ENCODE results near the gene DIAPH2. TPM values are rescaled to one million over a fixed set of nuclear protein-coding genes. Genes with fewer than 3 reads are reported as not detected.

The DIAPH2 gene
- total RNA-seq, 4 donors from 2014 or later: 12.1 to 41.6 (median 29.1) TPM

DNA sequence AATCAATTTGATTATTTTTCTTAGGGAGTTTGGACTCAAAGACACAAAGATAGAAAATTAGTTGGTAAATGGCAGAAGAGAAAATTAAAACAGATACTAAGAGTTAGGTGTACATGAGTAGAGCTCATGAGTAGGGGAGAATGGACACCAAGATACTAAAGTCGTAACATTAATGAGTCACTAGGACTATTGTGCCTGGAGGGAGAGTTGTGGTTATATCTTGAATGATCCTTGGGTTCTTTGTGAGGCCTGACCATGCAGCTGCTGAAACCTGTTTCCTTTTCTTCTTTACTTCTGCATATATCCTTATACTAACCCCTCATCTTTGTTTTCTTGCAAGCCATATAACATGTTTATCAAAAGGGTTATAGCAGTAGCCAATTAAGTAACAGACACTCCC lies 731.8 kb downstream of the DIAPH2 start:
- Histone ChIP-seq H3K9me3 (no peaks in the 10 kb centered on the region), H3K4me3 (no peak overlapping the region), H3K27me3 (no peaks in the 10 kb centered on the region), H3K4me1 (no peaks in the 10 kb centered on the region), H3K27ac (no peak overlapping the region), H3K36me3 (no peaks in the 10 kb centered on the region)
- no peak for DNase-seq
- in situ Hi-C loops (cut with MboI; ENCODE audit: low sequenced_read_pairs in 4 of 4): no loop called here
- no peak for ATAC-seq
- intact Hi-C loops (cut with DNase I; ENCODE audit: low total_unique reads): no loop called here
- TF ChIP-seq, protein P1, sequence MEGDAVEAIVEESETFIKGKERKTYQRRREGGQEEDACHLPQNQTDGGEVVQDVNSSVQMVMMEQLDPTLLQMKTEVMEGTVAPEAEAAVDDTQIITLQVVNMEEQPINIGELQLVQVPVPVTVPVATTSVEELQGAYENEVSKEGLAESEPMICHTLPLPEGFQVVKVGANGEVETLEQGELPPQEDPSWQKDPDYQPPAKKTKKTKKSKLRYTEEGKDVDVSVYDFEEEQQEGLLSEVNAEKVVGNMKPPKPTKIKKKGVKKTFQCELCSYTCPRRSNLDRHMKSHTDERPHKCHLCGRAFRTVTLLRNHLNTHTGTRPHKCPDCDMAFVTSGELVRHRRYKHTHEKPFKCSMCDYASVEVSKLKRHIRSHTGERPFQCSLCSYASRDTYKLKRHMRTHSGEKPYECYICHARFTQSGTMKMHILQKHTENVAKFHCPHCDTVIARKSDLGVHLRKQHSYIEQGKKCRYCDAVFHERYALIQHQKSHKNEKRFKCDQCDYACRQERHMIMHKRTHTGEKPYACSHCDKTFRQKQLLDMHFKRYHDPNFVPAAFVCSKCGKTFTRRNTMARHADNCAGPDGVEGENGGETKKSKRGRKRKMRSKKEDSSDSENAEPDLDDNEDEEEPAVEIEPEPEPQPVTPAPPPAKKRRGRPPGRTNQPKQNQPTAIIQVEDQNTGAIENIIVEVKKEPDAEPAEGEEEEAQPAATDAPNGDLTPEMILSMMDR (IDR thresholded peaks at IDR 0.05 in 4 of 5, conservative IDR thresholded peaks at IDR 0.05 in 1 of 5): no peak
- TF ChIP-seq POLR2A (IDR thresholded peaks at IDR 0.05): no peak

DNA sequence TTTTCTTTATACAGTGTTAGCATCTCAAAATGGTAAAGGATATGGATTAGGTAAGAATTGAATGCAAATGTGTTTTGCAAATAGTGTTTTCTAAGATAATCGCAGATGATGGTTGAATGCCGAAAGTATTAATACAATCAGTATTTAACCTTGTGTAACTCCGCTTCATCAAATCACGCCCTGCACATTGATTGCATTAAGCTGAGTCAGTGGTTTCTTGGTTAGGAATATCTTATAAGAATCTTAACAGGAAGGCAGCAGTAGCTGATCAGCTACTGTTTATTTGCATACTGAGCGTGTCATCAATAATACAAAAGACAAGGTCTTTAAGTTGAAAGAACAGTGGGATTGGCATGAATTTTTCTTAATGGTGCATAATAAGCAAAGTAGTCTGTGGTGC lies 744.5 kb downstream of the DIAPH2 start:
- Histone ChIP-seq H3K27ac (no peak overlapping the region), H3K4me3 (no peak overlapping the region), H3K4me1 (no peaks in the 10 kb centered on the region), H3K27me3 (no peaks in the 10 kb centered on the region), H3K36me3 (peaks cover 0 to 8% of the 10 kb centered on the region in 2 donors), H3K9me3 (no peaks in the 10 kb centered on the region)
- no peak for ATAC-seq
- intact Hi-C loops (cut with DNase I; ENCODE audit: low total_unique reads) (no loop called here), in situ Hi-C loops (cut with MboI; ENCODE audit: low sequenced_read_pairs in 4 of 4) (no loop called here)
- DNase-seq: no peak
- TF ChIP-seq, protein P1 (IDR thresholded peaks at IDR 0.05 in 4 of 5, conservative IDR thresholded peaks at IDR 0.05 in 1 of 5): no peak
- TF ChIP-seq POLR2A (IDR thresholded peaks at IDR 0.05): no peak

DNA sequence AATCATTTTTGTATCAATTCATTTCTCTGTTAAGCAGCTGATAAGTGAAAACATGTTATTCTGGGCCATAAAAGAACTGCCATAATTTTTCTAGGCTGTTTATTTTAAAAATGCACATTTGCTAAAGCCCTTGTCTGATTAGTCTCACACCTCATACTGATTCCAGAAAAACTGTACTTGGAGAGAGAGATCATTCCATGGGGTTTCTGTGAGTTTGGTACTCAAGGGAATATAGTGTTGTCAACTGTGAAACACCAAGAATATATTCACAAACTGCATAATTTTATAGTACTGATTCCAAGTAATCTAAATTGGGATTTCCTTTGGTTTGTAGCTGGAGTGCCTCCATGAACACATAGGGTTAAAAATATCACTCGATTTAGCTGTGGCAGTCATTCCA lies 746.6 kb downstream of the DIAPH2 start:
- intact Hi-C loops (cut with DNase I; ENCODE audit: low total_unique reads): no loop called here
- no peaks in the 10 kb centered on the region for H3K27me3 ChIP-seq
- peaks cover 0 to 8% of the 10 kb centered on the region in 2 donors for H3K36me3 ChIP-seq
- ATAC-seq: no peak
- H3K9me3 ChIP-seq: no peaks in the 10 kb centered on the region
- H3K27ac ChIP-seq: no peak overlapping the region
- no peaks in the 10 kb centered on the region for H3K4me1 ChIP-seq
- no peak for TF ChIP-seq POLR2A (IDR thresholded peaks at IDR 0.05)
- TF ChIP-seq, protein P1 (IDR thresholded peaks at IDR 0.05 in 4 of 5, conservative IDR thresholded peaks at IDR 0.05 in 1 of 5): no peak
- in situ Hi-C loops (cut with MboI; ENCODE audit: low sequenced_read_pairs in 4 of 4): no loop called here
- DNase-seq: no peak
- no peak overlapping the region for H3K4me3 ChIP-seq

DNA sequence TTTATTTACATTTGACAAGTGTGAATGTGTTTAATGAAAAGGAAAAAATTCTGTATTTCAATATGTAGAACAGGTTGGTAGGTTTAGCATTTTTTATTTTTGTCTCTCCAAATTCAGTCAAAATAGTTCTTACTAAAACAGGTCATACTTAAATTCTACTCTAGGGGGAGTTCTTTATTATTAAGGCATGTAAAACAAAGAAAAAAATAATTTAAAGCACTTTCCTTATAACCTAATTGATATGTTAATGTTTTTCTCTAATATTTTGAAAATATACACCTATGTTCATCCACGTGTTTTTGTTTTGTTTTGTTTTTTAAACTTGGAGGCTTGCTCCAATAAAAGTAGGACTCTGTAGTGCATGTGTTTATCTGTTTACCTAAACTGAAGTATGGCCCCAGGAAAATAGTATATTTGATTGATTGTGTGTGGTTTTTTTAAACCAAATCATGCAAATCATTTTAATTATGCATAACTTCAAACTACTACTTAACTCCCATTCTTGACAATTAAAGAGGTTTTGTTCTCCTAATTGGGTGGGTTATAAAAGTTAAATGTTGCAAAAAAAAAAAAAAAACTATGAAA lies 761.7 kb downstream of the DIAPH2 start:
- Histone ChIP-seq H3K27me3 (no peaks in the 10 kb centered on the region), H3K4me3 (no peak overlapping the region), H3K4me1 (no peaks in the 10 kb centered on the region), H3K27ac (no peak overlapping the region), H3K9me3 (no peaks in the 10 kb centered on the region), H3K36me3 (no peaks in the 10 kb centered on the region)
- ATAC-seq (no peak), DNase-seq (no peak)
- no peak for TF ChIP-seq POLR2A (IDR thresholded peaks at IDR 0.05)
- TF ChIP-seq, protein P1 (IDR thresholded peaks at IDR 0.05 in 4 of 5, conservative IDR thresholded peaks at IDR 0.05 in 1 of 5): peak in 1 of 5 experiments; percentile 28
- intact Hi-C loops (cut with DNase I; ENCODE audit: low total_unique reads): no loop called here
- in situ Hi-C loops (cut with MboI; ENCODE audit: low sequenced_read_pairs in 4 of 4): no loop called here

DNA sequence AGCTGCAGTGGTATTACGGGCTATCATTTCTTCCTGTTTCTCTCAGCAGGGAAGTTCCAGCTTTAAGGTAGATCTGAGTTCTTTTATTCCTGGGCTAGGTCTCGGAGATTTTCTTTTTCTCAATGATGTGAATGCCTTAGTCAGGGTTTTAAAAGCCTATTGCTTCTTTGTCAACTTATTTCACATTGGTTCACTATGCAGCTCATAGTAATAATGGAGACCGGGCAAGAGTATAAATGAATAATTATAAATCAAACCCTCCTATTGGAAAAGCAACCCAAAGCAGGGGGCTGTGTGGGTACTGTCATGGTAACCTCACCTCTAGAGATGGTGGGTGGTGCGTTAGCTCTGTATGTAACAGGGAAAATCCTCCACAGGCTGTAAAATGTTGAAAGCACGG lies 762.7 kb downstream of the DIAPH2 start:
- TF ChIP-seq, protein P1 (IDR thresholded peaks at IDR 0.05 in 4 of 5, conservative IDR thresholded peaks at IDR 0.05 in 1 of 5): no peak
- TF ChIP-seq POLR2A (IDR thresholded peaks at IDR 0.05): no peak
- H3K27me3 ChIP-seq: no peaks in the 10 kb centered on the region
- H3K36me3 ChIP-seq: no peaks in the 10 kb centered on the region
- DNase-seq: no peak
- in situ Hi-C loops (cut with MboI; ENCODE audit: low sequenced_read_pairs in 4 of 4): no loop called here
- H3K4me1 ChIP-seq: no peaks in the 10 kb centered on the region
- H3K9me3 ChIP-seq: no peaks in the 10 kb centered on the region
- H3K4me3 ChIP-seq: no peak overlapping the region
- ATAC-seq: no peak
- H3K27ac ChIP-seq: no peak overlapping the region
- intact Hi-C loops (cut with DNase I; ENCODE audit: low total_unique reads): no loop called here
